HAP-1 (cell line): ENCODE results near the gene OR2K2.
A peak's percentile ranks its signal among the peaks of the same experiment; 100 is the strongest.
"Not testable (repeated sequence)": the region's sequence is repeated elsewhere in the genome, so short reads cannot be mapped to it uniquely, and the experiment has no call there.

Source experiments
- DNase-seq, 2 experiments: peaks; one replicate each; pipeline ENCODE4 v3.0.0-alpha.2; 2016 to 2020; ENCODE audit warnings: low spot score in 2 of 2
- H3K27me3 ChIP-seq: fragments of 250-450 bp; sonication (Bioruptor Pico); 2 replicates; pipeline ENCODE4 v1.5.1; 2020; ENCODE audit warnings: low read depth, mild to moderate bottlenecking, moderate library complexity
- H3K36me3 ChIP-seq: fragments of 250-450 bp; sonication (Bioruptor Pico); replicated peaks from 2 replicates; pipeline ENCODE4 v1.5.1; 2020; ENCODE audit warnings: mild to moderate bottlenecking
- H3K4me1 ChIP-seq: fragments of 250-450 bp; sonication (Bioruptor Pico); 2 replicates; pipeline ENCODE4 v1.5.1; 2020; ENCODE audit warnings: mild to moderate bottlenecking
- H3K4me3 ChIP-seq: fragments of 250-450 bp; sonication (Bioruptor Pico); 2 replicates; pipeline ENCODE4 v1.5.1; 2020; ENCODE audit warnings: mild to moderate bottlenecking, moderate library complexity
- H3K9me3 ChIP-seq: fragments of 250-450 bp; sonication (Bioruptor Pico); 2 replicates; pipeline ENCODE4 v1.5.1; 2020; ENCODE audit warnings: mild to moderate bottlenecking, moderate library complexity
- in situ Hi-C: fragments of 300-500 bp; cut with MboI; formaldehyde crosslinking; loops from 3 replicates; pipeline ENCODE4 v1.14.3; 2020; ENCODE audit warnings: low sequenced_read_pairs, inconsistent platforms, mixed read lengths

OR2K2 gene

DNA sequence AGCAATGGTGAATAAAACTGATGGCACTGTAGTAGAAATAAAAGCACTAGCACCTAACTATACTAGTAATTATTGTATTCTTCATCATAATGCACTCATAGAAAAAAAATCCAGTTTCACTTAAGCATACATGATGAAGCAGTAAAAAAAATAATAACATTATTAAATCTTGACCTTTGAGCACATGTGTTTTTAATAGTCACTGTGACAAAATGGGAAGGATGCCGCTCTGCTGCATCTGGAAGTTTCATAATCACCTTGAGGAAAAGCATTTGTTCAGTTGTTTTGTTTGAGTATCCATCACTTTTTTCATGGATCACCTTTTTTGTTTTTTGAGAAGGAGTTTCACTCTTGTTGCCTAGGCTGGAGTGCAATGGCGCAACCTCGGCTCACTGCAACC, 13.2 kb downstream of the OR2K2 start:
- no peak for DNase-seq
- H3K36me3 ChIP-seq = no peaks in the 10 kb centered on the region
- H3K4me1 ChIP-seq = no peaks in the 10 kb centered on the region
- no peaks in the 10 kb centered on the region for H3K27me3 ChIP-seq
- H3K4me3 ChIP-seq = no peak overlapping the region
- in situ Hi-C loops = no loop called here
- H3K9me3 ChIP-seq = no peaks in the 10 kb centered on the region

DNA sequence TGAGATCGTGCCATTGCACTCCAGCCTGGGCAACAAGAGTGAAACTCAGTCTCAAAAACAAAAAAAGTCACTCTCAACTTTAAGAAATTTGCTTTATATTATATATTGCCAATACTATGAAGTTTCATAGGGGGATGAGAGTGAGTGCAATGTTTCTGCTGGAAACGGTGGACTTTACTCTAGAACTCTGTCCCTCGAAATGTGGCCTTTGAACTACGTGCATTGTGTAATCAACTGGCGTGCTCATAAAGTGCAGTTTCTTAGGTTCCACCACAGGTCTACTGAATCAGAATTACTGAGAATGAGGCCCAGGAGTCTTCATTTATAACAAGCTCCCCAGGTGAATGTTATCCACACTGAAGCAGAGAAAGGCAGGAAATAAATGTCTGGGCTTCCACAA, 24.1 kb downstream of the OR2K2 start:
- Histone ChIP-seq H3K4me3 (no peak overlapping the region), H3K27me3 (no peaks in the 10 kb centered on the region), H3K4me1 (peaks cover 3% of the 10 kb centered on the region; the same call in 1 of the 2 replicates), H3K36me3 (no peaks in the 10 kb centered on the region), H3K9me3 (no peaks in the 10 kb centered on the region)
- in situ Hi-C loops = no loop called here
- DNase-seq = no peak

DNA sequence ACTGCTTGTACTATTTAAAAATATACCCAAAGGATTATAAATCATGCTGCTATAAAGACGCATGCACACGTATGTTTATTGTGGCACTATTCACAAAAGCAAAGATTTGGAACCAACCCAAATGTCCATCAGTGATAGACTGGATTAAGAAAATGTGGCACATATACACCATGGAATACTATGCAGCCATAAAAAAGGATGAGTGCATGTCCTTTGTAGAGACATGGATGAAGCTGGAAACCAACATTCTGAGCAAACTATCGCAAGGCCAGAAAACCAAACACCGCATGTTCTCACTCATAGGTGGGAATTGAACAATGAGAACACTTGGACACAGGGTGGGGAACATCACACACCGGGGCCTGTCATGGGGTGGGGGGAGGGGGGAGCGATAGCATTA, 26.0 kb downstream of the OR2K2 start:
- H3K4me1 ChIP-seq, H3K4me3 ChIP-seq, DNase-seq, H3K36me3 ChIP-seq, in situ Hi-C loops, H3K9me3 ChIP-seq, H3K27me3 ChIP-seq: not testable (repeated sequence)

DNA sequence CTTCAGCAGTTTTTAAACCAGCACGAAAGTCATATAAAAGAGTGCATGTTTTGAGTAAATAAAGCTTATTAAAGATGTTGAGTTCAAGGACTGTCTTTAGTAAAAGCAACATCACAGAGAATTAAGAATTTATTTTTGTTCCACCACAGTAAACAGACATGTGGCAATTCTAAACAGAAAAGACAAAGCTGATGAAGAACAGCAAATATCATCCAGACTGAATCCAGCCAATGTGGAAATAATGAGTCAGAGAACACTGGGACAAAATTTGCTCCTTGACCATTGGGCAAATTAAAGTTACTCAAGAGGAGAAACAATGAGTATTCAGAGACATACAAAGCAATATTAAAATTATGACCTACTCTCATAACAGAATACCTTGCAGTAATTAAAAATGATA, 28.8 kb downstream of the OR2K2 start:
- Histone ChIP-seq H3K4me3 (no peak overlapping the region), H3K9me3 (no peaks in the 10 kb centered on the region), H3K4me1 (no peaks in the 10 kb centered on the region), H3K36me3 (no peaks in the 10 kb centered on the region), H3K27me3 (no peaks in the 10 kb centered on the region)
- DNase-seq = no peak
- in situ Hi-C loops = no loop called here

DNA sequence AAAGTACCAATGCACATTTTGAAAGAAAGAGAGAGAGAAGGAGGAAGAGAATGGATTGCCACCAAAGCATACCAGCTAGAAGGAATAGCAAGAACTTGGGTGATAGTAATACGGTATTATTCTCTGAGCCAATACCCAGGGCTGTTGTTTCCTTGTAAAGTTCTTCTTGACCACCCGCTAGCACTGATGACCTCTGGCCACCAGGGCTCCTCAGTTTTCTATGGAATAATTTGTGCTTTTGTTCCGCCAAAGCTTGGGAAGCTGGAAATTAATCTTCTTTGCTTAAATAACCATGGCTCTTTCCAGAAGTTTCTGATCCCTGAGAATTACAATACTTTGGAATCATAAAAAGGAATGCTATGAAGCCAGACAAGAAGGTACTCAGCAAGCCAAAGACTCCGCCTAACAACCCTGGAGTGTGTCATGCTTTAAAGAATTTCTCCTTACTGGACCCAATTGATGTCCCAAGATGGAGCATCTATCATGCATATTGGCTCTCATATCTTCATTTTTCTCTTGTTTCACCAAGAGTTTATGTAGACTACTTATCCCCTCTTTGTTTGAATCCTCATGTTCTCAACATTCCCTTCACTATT, 29.8 kb downstream of the OR2K2 start:
- no peak overlapping the region for H3K4me3 ChIP-seq
- H3K4me1 ChIP-seq = no peaks in the 10 kb centered on the region
- H3K9me3 ChIP-seq = no peaks in the 10 kb centered on the region
- in situ Hi-C loops = no loop called here
- no peaks in the 10 kb centered on the region for H3K36me3 ChIP-seq
- DNase-seq = no peak
- no peaks in the 10 kb centered on the region for H3K27me3 ChIP-seq

DNA sequence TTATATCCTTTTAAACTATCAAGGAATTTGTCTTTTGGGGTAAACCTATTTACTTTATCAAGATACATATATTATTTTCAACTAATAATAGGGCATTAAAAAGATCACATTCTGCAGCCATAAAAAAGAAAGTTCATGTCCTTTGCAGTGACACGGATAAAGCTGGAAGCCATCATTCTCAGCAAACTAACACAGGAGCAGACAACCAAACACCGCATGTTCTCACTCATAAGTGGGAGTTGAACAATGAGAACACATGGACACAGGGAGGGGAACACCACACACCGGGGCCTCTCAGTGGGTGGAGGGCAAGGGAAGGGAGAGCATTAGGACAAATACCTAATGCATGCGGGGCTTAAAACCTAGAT, 30.4 kb downstream of the OR2K2 start:
- H3K9me3 ChIP-seq, H3K27me3 ChIP-seq, H3K36me3 ChIP-seq, DNase-seq, H3K4me3 ChIP-seq, H3K4me1 ChIP-seq: not testable (repeated sequence)
- in situ Hi-C loops = loop anchor here (25.0 kb wide), 3 partner anchors 262 to 1112 kb away; partner anchors contain the start of gene LPAR1

DNA sequence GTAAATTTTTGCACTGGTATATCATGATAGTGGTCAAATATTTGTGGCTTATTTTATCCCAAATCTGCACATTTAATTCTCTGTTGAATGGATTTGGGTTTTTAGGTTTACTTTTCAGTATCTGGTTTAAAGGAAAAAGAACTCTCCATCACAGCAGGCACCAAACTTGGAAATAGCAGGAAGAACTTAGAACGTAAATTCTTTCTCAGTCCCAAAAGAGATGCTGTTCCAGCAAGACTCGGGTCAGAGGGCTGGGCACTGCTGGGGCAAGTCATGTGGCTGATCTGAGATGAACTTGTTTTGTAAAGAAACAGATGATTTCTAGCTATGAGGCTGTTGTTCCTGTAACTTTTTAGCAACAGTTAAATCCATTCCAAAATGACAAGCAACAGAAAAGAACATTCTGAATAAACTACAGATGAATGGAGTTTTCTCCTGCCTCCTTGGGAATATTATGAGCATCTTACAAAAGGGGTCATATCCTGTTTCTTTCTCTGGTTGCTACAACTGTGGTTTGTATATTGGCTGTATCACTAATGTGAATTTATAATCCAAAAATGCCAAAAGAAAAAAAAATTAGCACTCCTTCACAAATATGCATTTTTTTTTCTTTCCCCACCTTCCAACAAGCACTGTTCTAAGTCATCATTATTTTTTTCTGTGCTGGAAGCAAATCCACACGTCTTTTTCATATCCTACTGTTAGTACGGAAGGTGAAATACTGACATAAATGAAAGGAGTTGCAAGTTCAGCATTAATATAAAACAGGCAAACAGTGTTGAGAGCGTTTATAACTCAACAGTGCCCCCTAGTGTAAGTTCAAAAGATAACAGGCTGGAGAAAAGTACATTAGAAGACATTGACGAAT, 31.1 kb downstream of the OR2K2 start:
- peak in 1 of 2 experiments; percentile 43 for DNase-seq
- no peak overlapping the region for H3K4me3 ChIP-seq
- H3K9me3 ChIP-seq = no peaks in the 10 kb centered on the region
- no peaks in the 10 kb centered on the region for H3K27me3 ChIP-seq
- no peaks in the 10 kb centered on the region for H3K36me3 ChIP-seq
- H3K4me1 ChIP-seq = no peaks in the 10 kb centered on the region
- in situ Hi-C loops = loop anchor here (25.0 kb wide), 3 partner anchors 262 to 1112 kb away; partner anchors contain the start of gene LPAR1

DNA sequence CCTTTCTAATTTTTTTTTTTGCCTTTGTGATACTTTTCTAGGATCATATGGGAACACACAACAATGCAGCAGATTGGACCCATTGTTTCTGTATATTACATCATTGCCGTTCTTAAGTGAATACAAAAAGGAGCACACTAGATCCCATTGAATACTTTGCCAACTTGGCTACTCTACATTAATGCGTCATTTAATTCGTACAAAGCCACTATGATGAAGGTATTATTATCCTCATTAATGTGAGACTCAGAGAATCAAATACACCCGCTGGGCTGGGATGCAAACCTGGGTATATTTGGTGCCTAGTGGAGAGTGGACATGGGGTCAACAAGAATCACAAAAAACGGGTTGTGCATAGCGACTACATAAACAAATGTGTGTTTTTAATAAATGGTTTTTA, 31.9 kb downstream of the OR2K2 start:
- Histone ChIP-seq H3K9me3 (no peaks in the 10 kb centered on the region), H3K36me3 (no peaks in the 10 kb centered on the region), H3K27me3 (no peaks in the 10 kb centered on the region), H3K4me1 (no peaks in the 10 kb centered on the region), H3K4me3 (no peak overlapping the region)
- DNase-seq = no peak
- in situ Hi-C loops = loop anchor here (25.0 kb wide), 3 partner anchors 261 to 1111 kb away; partner anchors contain the start of gene LPAR1

DNA sequence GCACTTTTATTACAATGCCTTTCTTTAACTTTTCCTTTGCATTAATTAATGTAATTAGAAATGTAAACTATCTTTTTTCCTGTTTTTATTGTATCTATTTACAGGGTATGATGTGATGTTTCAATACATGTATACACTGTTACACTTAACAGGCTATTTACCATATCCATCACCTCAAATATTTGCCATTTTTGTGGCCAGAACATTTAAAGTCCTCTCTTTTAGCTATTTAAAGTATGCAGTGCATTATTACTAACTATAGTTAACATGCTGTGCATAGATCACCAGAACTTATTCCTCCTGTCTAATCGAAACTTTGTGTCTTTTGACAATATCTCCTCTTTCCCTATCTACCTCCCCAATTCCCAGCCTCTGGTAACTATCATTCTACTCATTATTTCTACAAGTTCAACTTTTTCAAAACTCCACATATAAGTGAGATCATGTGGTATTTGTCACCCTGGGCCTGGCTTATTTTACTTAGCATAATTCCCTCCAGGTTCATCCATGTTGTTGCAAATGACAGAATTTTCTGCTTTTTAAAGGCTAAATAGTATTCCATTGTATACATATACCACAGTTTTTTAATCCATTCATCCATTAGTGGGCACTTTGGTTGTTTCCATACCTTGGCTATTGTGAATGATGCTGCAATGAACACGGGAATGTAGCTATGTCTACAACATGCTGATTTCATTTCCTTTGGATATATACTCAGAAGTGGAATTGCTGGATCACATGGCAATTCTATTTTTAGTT, 32.8 kb downstream of the OR2K2 start:
- no peaks in the 10 kb centered on the region for H3K27me3 ChIP-seq
- H3K4me3 ChIP-seq = no peak overlapping the region
- DNase-seq = no peak
- no peaks in the 10 kb centered on the region for H3K9me3 ChIP-seq
- in situ Hi-C loops = loop anchor here (25.0 kb wide), 3 partner anchors 260 to 1110 kb away; partner anchors contain the start of gene LPAR1
- H3K36me3 ChIP-seq = no peaks in the 10 kb centered on the region
- H3K4me1 ChIP-seq = no peaks in the 10 kb centered on the region

DNA sequence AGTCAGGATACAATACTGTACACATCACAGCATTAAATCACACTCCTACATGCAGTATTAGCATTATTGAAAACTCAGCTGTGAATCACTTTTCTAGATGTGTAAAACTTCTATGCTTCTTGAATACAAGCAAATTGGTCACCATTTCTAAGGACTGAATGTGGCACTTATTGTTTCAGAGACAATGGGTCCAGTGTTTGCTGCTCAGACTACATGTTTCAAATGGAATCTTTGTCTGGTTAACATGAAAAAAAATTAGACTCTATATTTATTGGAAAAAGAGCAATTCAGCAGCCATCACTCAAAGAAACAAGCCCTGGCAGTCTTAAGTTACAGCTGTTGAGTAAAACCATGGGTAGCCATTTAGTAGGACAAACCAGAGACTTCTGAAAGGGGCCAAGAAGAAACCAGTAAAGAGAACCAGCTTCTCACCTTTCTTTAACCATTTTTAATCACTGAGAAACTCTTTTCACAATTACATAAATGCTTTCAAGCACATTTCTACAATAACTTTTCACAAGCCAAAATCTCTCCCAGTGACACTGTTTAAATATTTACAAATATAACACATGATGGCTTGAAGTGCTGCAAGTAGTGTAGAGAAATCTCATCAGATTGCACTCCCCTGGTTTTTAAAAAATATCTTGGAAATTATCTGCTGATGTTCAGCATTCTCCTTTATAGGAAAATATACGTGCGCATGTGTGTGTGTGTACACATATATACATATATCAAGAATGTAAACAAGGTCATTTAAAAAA, 35.2 kb downstream of the OR2K2 start:
- in situ Hi-C loops = loop anchor here (25.0 kb wide), 3 partner anchors 258 to 1108 kb away; partner anchors contain the start of gene LPAR1
- Histone ChIP-seq H3K9me3 (no peaks in the 10 kb centered on the region), H3K4me1 (no peaks in the 10 kb centered on the region), H3K4me3 (no peak overlapping the region), H3K27me3 (no peaks in the 10 kb centered on the region), H3K36me3 (no peaks in the 10 kb centered on the region)
- no peak for DNase-seq

DNA sequence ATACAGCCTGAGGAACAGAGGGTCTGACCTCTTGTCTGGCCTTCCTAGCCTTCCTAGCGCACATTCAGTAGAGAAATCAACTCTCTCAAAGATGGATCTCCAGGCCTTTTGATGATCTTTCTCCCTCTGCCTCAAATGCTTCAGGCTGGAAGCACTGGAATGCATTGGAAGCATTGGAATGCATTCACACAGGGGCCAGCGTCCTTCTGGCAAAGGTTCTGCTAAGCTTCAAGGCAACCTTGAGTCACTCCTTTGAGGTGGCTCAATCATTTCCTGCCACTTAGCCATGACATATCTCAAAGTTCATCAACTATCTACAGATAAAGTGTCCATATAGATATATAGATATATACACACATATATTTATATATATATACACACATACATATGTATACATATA, 42.9 kb downstream of the OR2K2 start:
- no peaks in the 10 kb centered on the region for H3K4me1 ChIP-seq
- no peaks in the 10 kb centered on the region for H3K36me3 ChIP-seq
- no peaks in the 10 kb centered on the region for H3K9me3 ChIP-seq
- no peaks in the 10 kb centered on the region for H3K27me3 ChIP-seq
- no peak overlapping the region for H3K4me3 ChIP-seq
- DNase-seq = no peak
- in situ Hi-C loops = loop anchor here (25.0 kb wide), 3 partner anchors 250 to 1100 kb away; partner anchors contain the start of gene LPAR1

DNA sequence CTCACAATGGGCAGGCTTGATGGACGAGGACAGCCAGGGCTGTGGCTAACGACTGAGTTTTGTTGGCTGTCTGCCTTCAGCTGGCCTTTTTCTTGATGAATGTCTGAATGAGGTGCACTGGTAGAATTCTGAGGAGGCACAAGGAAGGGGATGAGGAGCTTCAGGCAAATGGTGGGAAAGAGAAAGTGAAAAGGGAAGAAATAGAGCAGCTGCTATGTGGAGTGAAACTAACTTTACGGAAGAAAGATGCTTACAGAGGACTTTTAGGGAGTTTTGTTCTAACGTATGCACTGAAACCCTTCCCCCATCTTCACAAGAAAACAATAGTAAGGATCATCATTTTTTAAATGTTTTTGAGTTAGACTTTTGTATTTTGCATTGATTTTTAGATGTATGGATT, 45.3 kb downstream of the OR2K2 start:
- no peaks in the 10 kb centered on the region for H3K27me3 ChIP-seq
- no peaks in the 10 kb centered on the region for H3K36me3 ChIP-seq
- no peak for DNase-seq
- in situ Hi-C loops = loop anchor here (25.0 kb wide), 3 partner anchors 247 to 1097 kb away; partner anchors contain the start of gene LPAR1
- no peak overlapping the region for H3K4me3 ChIP-seq
- H3K4me1 ChIP-seq = no peaks in the 10 kb centered on the region
- H3K9me3 ChIP-seq = no peaks in the 10 kb centered on the region

DNA sequence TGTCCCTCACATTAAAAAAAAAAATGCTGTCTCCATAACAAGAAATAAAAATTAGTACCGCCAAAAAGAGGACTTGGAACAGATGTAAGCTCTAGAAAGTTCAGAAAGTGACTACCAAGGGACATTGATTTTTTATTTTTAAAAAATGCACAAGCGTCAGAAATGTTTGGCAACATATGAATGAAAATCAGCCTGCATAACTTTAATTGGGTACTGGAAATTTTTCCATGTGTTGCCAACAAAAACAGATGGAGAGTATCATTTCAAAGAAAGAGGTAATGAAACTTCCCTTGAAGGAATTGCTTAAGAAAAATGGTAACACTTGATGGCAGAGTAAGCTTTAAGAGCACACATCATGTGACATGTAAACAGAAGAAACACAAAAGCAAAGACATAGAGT, 47.2 kb downstream of the OR2K2 start:
- H3K4me1 ChIP-seq = no peaks in the 10 kb centered on the region
- no peak overlapping the region for H3K4me3 ChIP-seq
- H3K27me3 ChIP-seq = no peaks in the 10 kb centered on the region
- H3K9me3 ChIP-seq = no peaks in the 10 kb centered on the region
- no peak for DNase-seq
- in situ Hi-C loops = loop anchor here (25.0 kb wide), 3 partner anchors 246 to 1096 kb away; partner anchors contain the start of gene LPAR1
- no peaks in the 10 kb centered on the region for H3K36me3 ChIP-seq
